ENCODE results near the gene RHEX.

- TF ChIP-seq CTCF (IDR thresholded peaks at IDR 0.05), result no peak
- TF ChIP-seq EZH2 (IDR thresholded peaks at IDR 0.05), result no peak
Observed at GRCh38 chr1:206111271-206111927, 58.4 kb downstream of the RHEX start.

All from neural progenitor cell (in vitro differentiated cells).